ENCODE results near the gene GTF3C5.

- TF ChIP-seq CTCF (IDR thresholded peaks at IDR 0.05): no peak
- TF ChIP-seq POLR2AphosphoS5 (IDR thresholded peaks at IDR 0.05): no peak
These were observed 4.4 kb upstream of the GTF3C5 start for GRCh38 chr9:133026426-133026825.

All from prostate gland (tissue), 2 donors.